GM21717 (cell line): ENCODE results near the gene BBX.

ENCODE experiments used
- ATAC-seq: cut with Tn5 transposase; IDR thresholded peaks from one replicate; pipeline ENCODE4 v1.9.1; 2021; ENCODE audit warnings: mild to moderate bottlenecking, moderate library complexity; ENCODE audit not compliant: unreplicated experiment

Gene BBX

DNA sequence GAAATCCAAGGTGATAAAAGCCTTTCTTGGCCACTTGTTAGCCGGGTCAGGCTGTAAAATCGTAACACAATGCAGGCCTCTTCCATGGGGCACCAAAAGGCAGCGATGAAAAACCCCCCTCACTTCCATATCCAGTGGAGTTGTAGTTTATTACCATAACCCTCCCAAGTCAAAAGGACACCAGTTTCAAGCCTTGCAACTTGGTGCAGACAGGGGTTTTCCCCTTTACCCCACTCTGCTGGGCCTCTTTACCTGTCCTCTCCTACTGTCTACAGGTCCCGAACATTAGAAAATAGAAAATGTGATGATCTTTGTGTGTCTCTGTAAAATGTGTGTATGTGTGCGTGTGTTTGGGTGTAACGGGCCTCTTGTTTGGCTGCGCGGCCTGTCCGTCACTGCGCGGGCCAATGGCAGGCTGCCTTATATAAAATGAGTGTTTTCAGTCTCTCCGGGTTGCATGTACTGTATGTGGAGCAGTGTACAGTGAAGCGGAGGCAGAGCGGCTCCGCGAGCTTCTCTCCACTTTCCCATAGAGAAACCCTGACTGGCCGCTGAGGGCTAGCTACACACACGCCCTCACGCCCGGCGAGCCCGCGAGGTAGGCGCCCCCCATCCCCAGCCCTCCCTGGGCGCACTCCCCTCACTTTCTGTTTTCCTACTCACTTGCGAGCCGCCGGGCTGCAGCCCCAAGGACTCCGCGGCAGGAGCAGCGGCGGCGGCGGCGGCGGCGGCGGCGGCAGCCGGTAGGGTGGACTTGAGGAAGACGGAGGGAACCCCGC is at the start of gene BBX:
Gene BBX (plus strand): TSS at position 453 of the 779 bp plus-strand sequence. CDS start 187,499 bp downstream, outside the sequence.
- peak; percentile 94 for ATAC-seq

- ATAC-seq: no peak
These were observed 46.3 kb upstream of the BBX start for GRCh38 chr3:107476462-107476861.

- no peak for ATAC-seq
These were observed 35.3 kb upstream of the BBX start for GRCh38 chr3:107487490-107487889.

GRCh38 chr3:107488942-107489341 is 33.8 kb upstream of the BBX start:
- no peak for ATAC-seq

- no peak for ATAC-seq
These were observed 29.6 kb upstream of the BBX start for GRCh38 chr3:107493134-107493533.

DNA sequence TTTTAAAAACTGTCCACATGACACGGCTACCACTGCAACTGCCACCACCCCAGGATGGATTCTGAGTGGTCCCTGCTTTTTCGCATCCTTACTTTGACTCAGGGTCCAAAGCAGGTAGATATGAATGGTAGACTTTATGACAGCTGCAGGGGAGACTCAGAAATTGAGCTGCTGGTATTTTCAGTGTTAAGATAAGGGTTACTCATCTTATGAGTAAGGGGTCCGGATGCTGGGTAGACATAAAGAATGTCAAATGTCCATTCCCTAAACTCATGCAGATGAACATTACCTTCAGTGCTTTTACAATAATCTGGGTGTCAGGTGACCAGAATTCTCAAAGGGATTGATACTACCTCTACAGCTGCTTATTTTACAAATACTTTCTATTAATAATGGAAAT is 25.9 kb upstream of the BBX start:
- ATAC-seq: no peak

DNA sequence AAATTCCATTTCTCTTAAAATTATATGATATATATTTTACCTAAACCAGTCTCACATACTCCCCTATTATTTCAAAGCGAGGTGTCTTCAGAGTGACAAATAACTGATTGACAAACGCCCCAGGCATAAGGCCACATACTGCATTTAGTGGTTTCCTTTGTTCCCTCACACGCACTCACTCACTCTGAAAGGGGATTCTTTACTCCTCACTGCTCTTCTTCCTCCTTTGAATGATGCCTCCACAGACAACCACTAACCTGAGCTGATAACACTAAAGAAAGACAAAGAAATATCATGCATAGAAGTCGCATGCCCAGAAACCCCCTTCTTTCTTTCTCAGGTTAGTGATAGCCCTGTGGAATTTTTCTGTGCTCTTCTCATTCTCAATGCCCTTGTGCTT is 24.1 kb upstream of the BBX start:
- no peak for ATAC-seq

GRCh38 chr3:107506458-107506857 is 16.3 kb upstream of the BBX start:
- no peak for ATAC-seq

GRCh38 chr3:107508331-107508730 is 14.4 kb upstream of the BBX start:
- ATAC-seq: no peak

- no peak for ATAC-seq
These were observed 10.7 kb upstream of the BBX start for GRCh38 chr3:107512108-107512507.

DNA sequence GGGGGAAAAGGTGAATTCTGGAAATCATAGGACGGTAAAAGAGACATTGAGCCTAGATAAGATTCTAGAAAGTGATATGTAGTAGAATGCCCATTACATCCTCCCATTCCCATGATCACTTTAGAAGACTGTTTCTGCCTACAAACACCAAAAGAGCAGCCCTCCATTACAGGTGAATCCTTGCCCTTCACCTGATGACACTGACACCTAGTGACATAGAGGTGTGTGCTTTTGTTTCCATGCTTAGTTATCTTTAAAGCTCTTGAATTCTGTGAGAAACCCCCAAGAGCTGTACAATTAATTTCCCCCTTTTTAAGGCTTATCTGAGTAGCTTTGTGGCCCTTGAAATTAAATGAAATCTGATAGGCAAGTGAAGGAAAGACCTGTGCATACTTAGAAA is 8.3 kb upstream of the BBX start:
- no peak for ATAC-seq

GRCh38 chr3:107516475-107516874 is 6.3 kb upstream of the BBX start:
- no peak for ATAC-seq

DNA sequence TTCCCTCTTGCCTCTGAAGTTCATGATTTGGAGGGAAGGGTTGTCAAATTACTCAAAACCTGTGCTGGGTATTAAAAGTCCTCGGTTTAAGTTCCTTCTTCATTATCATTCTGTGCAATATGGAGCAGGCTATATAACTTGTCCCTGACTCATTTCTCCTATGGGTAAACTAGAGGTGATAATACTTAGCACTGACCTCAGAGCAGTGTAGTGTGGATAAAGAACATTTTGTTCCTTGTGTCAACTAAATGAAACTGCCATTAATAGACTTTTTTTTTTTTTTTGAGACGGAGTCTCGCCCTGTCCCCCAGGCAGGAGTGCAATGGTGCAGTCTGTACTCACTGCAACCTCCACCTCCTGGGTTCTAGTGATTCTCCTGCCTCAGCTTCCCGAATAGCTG is 2.2 kb upstream of the BBX start:
- ATAC-seq: no peak

DNA sequence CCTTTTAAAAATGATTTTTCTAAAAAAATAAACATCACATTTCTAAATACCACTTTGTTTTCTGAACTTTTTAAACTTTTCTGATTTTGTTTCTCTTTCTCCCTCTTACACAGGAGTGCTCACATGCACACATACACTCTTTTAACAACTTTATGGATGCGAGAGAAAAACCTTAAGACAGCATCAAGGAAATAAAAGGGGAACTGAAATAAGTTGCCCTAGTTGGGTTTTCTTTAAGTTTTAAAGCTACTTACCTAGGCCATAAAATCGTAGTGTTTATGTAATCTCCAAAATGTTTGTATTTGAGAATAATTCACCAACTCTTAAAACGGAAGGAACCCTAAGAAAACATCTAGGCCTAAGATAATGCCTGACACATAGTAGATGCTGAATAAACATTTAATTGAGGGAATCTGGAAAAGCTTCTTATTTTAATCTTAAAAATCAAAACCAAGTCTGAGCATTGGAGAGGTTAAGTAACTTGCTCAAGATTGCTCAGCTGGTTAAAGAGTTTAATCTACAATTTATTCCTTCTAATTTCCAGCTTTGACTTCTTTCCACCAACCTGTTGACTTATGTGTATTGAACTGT is 1.2 kb upstream of the BBX start:
- ATAC-seq: no peak

GRCh38 chr3:107523289-107523538 is 452 bp downstream of the BBX start:
- ATAC-seq: peak; percentile 28

DNA sequence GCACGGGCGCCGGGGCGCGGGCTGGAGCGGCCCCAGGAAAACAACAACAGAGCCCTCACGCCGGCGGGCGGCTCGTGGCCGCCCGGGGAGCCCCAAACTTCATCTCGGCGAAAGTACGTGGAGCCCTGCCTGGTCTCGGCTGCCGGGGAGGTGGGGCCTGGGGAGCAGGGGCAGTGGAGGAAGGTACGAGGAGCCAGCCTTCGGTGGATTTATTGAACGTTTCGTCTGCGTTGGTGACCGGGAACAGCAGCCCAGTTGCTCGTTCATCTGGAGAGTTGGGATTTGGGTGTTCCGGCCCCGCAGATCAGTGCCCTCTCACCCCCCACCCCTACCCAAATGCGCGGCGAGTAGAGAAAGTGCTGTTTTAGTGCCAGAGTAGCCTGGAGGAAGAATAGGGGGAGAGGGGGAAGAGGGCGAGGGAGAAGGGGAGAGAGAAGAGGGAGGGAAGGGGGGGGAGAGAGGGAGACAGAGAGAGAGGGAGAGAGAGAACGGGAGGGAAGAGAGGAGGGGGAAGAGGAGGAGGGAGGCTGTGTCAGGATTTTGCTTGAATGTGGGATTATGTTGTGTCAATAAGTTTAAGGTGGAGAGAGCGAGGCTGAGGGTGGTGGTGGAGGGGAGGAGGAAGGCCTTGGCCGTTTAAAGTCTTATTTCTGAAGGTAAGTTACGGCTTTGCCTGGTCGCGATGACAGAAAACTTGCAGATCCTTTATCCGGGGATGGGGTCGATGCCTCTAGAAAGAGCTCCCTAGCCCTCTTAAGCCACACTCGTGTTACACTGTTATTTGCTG is 970 bp downstream of the BBX start:
- ATAC-seq: peak; percentile 34

- ATAC-seq: no peak
These were observed 1.6 kb downstream of the BBX start for GRCh38 chr3:107524326-107524840.

DNA sequence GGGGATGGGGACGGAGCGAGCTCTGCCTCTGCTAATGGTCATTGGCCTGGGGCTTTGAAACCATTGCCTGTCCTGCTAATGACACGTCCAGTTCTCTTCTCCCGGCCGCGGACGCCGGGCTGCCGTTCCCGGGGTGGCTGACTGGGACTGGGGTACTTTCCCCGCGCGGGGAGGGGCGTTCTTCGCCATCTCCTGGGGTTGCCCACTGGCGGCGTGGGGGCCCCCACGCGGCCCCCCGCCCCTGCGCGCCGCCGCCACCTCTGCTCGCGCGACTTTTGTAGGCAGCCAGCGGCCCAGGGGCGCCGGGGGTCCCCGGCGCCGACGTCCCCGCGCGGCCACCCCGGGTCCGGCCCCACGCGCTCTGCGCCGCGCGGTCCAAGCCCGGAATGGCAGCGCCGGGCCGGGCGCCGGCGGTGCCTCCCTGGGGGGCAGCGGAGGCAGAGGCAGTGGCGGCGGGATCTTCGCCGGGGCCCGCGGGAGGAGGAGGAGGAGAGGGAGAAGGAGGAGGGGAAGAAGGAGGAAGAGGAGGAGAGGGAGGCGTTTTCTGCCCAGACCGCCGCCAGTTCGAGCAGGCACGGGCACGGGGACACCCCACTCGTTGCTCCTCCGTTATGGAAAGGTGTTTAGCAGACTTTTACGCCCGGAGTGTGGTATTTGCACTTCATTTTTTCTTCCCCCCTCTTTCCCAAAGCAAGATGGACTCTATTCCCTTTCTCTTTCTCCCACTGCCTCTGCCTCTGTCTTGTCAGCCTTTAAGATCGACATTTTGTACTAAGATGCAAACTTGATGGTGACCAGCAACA is 2.3 kb downstream of the BBX start:
- ATAC-seq: no peak

GRCh38 chr3:107525644-107526305 is 3.0 kb downstream of the BBX start:
- no peak for ATAC-seq

GRCh38 chr3:107531917-107532469 is 9.2 kb downstream of the BBX start:
- no peak for ATAC-seq
